CD4-positive, alpha-beta T cell treated with Interleukin-12 subunit alpha and Interleukin-12 subunit beta, for 1 hour (primary cell): ENCODE measurements around the gene FN1.

Experiments used
- DNase-seq: peaks from one replicate; pipeline ENCODE4 v3.0.0-alpha.2; 2020

The FN1 gene

DNA sequence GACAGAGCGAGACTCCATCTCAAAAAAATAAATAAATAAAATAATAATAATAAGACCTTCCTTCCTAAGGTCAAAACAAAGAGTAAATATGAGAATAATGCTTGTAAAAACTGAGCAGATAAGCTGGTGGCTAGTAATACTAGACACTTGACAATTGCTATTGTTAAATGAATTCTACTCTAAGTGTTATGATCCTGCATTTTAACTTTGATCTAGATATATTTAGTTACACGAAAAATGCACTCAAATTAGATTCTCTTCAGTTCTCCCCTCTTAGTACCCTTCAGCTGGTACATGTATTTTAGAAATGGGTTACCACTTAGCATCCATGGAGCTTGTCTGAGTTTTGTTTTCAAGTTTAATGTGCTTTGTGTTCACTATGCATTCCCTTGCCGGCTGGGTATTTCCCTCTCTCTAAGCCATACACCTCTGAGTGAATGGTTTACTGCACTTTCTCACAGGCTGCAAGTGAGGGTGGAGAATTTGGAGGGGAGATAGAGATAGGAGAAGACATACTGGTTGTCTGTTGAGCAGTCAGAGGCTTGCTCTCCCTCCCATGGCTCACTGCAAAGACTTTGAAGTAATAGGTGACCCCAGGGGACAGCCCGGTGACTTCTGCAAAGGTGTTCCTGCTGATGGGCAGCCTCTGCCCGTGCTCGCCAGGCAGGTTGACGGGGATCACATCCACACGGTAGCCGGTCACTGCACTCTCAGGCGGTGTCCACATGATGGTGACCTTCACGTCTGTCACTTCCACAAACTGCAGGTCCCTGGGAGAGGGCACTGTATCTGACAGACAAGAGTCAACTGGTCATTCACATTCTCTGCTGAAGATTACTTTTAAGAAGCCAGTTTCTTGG is 29.9 kb downstream of the FN1 start:
- no peak for DNase-seq

DNA sequence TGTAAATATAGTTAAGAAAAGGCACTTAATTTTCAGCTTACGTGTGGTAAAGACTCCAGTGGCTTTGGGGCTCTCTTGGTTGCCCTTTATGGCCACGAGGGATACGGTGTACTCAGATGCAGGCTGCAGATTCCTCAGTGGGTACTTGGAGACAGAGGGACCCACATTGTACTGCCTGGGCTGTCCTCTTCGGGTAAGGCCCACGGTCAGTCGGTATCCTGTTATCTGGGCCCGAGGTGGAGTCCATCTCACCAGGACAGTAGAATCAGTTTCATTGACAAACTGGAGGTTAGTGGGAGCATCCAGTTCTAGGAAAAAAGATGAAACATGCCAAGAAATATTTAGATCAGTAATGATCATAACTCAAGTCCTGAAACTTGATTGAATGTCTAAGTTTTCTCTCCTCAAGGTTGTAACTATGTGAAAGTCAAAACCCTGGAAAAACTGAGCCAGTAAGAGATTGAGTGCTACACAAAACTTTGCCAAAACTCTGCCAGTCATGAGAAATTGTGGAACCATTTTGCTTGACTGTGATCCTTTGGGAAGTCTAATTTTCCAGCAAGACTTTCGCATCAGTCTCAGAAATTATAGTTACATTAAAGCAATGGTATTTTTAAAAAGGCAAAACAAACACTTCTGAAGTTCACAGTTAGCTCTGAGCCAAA is 31.4 kb downstream of the FN1 start:
- no peak for DNase-seq

GRCh38 chr2:215403441-215404347 is 32.2 kb downstream of the FN1 start:
- no peak for DNase-seq

DNA sequence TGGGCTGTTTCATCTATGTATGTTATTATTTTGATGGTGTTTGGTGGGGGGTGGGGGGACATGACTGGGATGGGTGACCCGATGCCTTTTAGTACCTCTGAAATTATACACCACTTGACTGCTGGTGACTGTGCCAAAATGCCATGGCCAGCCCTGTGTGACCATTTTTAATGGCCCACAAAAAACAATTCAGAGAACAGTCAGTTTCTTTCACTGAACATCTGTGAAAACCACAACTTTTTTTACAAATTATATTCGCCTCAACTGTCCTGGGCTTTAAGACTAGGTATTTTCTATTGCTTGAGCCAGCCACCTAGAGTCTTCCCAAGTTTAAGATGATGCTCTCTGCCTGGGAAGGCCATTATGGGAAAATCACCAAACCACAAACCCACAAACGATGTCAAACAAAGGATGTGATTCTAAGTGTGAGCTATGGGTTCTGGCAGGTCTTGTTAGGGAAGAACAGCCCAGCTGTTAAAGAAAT is 33.9 kb downstream of the FN1 start:
- DNase-seq, result no peak

- no peak for DNase-seq
These were observed 36.7 kb downstream of the FN1 start for GRCh38 chr2:215399067-215399716.

GRCh38 chr2:215397632-215398341 is 38.1 kb downstream of the FN1 start:
- no peak for DNase-seq

DNA sequence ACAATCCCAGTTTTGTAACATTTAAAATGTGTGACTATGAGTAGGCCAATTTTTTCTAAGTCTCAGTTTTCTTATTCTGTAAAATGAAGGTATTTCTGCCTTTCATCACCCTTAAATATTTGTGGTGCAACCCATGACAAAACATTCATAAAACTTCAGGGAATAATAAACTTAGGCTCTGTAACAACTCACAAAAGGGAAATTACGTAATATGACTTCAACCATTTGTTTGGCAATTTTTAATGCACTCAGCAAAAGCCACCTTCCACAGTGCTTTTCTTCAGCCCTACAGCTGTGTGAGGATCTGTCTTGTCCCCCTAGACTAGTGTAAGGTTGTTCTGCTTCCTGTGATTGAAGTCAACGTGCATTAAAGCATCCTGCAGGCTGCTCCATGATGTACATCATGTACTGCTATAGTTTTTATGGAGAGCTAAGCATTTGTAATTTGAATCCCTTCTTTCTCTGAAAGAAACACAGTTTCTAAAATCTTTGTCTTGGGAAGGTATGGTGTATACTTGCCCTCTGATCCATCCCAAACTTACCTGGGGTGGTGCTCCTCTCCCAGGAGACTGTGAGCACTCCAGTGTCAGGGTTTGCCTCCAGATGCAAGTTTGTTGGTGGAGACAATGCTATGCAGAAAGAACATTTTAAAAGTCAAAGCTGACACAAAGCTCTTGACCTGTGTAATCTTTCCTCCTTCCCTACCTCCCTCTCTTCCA is 39.1 kb downstream of the FN1 start:
- DNase-seq, result no peak

DNA sequence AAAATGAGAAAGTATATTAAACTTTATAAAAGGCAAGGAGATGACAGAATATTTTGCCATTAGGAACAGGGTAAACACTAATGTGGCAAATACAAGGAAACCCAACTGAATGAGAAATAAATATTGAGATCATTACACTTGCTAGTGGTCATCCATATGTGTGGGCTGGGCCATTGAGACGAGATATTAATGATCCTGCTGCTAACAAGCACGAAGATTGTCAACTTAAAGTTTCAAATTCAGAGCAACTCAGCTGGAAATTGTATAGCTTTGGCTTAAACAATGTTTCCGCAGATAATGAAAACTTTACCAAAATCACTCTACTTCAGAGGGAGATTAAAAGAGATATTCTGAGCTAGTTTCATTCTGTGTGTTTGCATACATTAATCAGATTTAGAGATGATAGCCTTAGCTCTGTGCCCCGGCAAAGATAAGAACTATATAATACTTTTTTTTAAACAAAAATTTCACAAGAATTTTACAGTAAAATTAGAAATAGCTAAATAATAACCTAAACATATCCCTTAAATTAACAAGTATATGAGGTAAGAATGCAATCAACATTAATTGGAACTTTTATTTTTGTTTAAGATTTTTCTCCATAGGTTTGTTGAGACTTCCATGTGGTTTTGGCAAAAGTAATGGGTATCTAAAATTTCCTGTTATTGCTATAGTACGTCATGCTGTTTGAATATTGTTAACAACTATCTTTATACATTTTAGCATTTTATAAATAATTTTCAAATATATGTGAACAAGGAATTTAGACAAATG is 40.0 kb downstream of the FN1 start:
- DNase-seq, result no peak

DNA sequence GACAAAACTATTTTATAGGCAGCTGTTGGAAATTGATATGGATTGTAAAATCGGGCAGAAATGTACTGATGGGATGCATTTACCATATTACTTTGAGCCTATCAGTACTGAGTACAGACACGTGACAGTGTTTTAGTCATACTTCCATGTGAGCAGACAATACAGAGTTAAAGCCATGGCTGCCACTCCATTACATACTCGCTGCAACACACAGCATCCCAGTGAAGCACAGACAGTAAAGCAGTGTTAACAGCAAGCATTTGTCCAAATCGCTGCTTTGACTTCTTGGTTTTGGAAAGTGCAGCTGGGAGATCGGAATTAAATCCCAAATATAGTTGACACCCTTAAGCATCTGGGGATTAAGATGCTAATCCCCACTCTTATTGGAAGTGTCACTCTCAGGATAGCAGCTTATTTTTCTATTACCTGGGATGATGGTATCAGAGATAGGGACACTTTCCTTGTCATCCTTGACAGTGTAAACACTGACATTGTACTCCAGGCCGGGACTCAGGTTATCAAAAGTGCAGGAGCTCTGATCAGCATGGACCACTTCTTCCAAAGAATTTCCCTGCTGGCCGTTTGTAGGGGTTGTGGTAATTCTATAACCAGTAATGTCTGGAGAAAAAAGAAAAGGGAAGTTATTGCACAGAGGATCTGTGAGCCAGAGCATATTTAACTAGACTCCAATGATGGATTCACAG is 41.6 kb downstream of the FN1 start:
- no peak for DNase-seq

- DNase-seq, result no peak
These were observed 43.1 kb downstream of the FN1 start for GRCh38 chr2:215392687-215393270.

DNA sequence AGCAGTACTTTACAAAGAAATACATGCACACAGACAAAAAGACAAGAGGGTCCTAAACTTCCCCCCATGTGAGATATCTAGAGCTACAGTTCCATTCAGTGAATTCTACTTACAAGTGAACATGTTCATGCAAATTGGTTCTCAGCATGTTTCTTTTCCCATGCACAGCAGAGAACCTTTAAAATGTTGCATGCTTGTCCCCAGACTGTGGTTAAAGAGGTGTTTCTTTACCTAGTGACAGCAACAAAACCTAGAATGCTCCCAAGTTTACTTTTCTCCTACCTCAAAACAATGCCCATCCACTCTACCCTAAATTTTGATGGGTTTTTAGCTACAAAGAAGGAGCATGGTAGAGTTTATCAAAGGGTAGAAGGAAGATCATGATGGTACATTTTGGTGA is 43.7 kb downstream of the FN1 start:
- DNase-seq, result no peak

- no peak for DNase-seq
These were observed 44.3 kb downstream of the FN1 start for GRCh38 chr2:215391531-215391930.

DNA sequence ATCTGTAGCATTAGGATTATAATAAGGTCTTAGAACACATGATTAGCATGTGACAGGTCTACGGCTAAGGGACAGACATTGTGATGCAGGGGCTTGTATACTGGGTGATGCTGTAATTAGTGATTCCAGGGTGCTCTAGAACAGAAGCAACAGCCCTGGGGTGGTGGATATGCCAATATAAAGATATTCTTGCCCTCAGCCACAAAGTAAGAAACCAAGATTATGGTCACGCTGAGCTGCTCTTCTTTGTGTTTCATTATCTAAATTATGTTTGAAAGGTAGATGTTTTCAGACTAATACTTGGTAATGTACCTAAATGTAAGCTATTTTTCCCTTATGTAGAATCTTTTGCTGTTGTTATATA is 45.3 kb downstream of the FN1 start:
- no peak for DNase-seq

GRCh38 chr2:215388002-215388728 is 47.7 kb downstream of the FN1 start:
- no peak for DNase-seq

DNA sequence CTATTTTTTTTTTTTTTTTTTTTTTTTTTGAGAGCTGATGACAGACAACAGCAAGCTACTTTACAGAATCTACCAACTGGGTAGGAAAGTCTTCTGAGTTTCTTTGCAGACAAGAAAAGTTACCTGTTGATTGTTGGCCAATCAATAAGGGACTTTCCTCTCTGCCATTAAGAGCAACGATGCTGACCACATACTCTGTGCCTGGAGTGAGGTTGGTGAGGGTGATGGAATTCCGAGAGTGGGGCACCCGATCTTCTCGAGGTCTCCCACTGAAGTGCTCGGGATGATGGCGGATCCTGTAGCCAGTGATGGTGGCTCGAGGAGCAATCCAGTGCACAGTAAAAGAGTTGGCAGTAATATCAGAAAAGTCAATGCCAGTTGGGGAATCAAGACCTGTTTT is 49.3 kb downstream of the FN1 start:
- no peak for DNase-seq

DNA sequence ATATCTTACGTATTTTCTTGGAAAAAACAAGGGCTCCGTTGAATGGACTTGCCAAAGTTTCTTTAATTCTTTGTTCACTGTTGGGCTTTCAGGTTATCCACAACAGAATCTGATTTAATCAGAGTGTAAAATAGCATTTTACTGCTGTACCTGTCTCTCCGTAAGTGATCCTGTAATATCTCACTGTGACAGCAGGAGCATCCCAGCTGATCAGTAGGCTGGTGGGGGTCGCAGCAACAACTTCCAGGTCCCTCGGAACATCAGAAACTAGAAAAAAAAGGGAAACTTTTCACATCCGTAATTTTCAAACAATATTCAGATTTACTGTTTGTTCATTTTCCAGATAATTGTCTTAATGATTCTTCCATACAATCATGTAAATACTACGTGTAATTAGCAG is 51.2 kb downstream of the FN1 start:
- no peak for DNase-seq

DNA sequence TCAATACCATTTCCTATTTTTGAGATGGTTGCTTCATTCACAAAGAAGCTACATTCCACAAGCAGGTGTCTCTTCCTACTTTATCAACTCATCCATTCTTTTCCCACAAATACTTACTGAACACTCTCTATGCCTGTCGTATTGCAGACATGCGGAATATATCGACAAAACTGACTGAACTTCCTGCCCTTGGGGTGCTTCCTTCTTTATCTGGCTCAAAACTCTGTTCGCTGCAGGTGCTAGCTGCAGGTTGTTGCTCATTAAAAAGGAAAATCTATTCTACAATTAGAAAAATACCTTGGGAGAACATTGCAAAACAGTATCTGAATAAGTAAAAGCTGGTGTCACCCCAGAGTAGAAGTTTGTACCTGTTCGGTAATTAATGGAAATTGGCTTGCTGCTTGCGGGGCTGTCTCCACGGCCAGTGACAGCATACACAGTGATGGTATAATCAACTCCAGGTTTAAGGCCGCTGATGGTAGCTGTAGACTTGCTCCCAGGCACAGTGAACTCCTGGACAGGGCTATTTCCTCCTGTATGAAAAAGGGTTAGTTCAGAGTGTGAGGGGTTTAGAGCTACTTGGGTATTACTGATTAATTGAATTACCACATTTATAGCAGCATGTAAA is 52.1 kb downstream of the FN1 start:
- DNase-seq, result no peak

DNA sequence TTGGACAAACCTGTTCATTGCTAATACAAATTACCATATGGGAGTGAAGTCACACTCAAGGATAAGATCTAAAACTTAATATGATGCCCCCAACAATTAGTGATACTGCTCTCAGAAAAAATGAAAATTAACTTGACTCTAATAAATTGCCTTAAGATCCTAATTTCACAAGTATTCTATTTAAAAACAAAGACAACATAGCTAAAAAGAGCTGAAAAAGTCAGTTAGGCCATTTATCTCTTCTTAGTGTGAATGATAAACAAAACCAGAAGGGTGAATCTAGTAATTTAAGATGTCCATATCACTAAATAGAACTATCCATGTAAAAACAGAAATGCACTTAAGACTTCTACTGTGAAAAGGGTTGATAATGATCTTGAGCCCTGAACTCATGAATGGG is 53.4 kb downstream of the FN1 start:
- no peak for DNase-seq
